ENCODE measurements around the gene WDR17.
"Not testable (repeated sequence)": the region's sequence is repeated elsewhere in the genome, so short reads cannot be mapped to it uniquely, and the experiment has no call there.

The WDR17 gene

GRCh38 chr4:176209535-176209934 is 143.9 kb downstream of the WDR17 start:
- no peak for DNase-seq (ENCODE audit: low read depth in 2 of 2)
- TF ChIP-seq, protein P1, sequence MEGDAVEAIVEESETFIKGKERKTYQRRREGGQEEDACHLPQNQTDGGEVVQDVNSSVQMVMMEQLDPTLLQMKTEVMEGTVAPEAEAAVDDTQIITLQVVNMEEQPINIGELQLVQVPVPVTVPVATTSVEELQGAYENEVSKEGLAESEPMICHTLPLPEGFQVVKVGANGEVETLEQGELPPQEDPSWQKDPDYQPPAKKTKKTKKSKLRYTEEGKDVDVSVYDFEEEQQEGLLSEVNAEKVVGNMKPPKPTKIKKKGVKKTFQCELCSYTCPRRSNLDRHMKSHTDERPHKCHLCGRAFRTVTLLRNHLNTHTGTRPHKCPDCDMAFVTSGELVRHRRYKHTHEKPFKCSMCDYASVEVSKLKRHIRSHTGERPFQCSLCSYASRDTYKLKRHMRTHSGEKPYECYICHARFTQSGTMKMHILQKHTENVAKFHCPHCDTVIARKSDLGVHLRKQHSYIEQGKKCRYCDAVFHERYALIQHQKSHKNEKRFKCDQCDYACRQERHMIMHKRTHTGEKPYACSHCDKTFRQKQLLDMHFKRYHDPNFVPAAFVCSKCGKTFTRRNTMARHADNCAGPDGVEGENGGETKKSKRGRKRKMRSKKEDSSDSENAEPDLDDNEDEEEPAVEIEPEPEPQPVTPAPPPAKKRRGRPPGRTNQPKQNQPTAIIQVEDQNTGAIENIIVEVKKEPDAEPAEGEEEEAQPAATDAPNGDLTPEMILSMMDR (IDR thresholded peaks at IDR 0.05; ENCODE audit: low read depth, low read length): no peak
- no peak overlapping the region for H3K4me3 ChIP-seq (replicated peaks in 1 of 2; ENCODE audit: low read depth in 2 of 2, low read length in 2 of 2)

DNA sequence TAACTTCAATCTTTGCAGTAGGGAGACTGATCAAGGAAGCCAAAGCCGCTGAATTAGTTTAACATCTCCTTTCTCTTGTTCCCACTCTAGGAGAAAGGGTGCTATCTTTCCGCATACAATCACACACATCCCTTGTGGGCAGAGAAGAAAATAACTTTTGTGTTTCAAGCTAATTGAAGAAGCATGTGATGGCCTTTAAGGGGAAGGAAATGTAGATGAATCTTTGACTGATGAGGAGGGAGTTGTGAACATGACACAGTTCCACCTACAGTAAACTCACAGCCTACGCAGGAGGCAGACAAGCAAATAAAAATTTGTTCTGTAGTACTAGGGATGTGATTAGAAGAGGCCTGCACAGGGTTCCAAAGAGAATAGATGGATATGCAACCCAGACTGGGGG is 144.5 kb downstream of the WDR17 start:
- no peak for DNase-seq (ENCODE audit: low read depth in 2 of 2)
- TF ChIP-seq, protein P1 (IDR thresholded peaks at IDR 0.05; ENCODE audit: low read depth, low read length): no peak
- no peak overlapping the region for H3K4me3 ChIP-seq (replicated peaks in 1 of 2; ENCODE audit: low read depth in 2 of 2, low read length in 2 of 2)

GRCh38 chr4:176210579-176211296 is 145.1 kb downstream of the WDR17 start:
- no peak for DNase-seq (ENCODE audit: low read depth in 2 of 2)
- TF ChIP-seq, protein P1 (IDR thresholded peaks at IDR 0.05; ENCODE audit: low read depth, low read length): no peak
- no peak overlapping the region for H3K4me3 ChIP-seq (replicated peaks in 1 of 2; ENCODE audit: low read depth in 2 of 2, low read length in 2 of 2)

DNA sequence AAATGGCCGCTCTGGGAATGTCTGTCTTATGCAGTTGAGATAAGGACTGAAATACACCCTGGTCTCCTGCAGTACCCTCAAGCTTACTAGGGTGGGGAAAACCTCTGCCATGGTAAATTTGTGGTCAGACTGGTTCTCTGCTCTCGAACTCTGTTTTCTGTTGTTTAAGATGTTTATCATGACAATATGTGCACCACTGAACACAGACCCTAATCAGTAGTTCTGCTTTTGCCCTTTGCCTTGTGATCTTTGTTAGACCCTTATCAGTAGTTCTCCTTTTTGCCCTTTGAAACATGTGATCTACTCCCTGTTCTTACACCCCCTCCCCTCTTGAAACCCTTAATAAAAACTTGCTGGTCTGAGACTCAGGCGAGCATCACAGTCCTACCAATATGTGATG is 146.7 kb downstream of the WDR17 start:
- DNase-seq (ENCODE audit: low read depth in 2 of 2); H3K4me3 ChIP-seq (replicated peaks in 1 of 2; ENCODE audit: low read depth in 2 of 2, low read length in 2 of 2): not testable (repeated sequence)

DNA sequence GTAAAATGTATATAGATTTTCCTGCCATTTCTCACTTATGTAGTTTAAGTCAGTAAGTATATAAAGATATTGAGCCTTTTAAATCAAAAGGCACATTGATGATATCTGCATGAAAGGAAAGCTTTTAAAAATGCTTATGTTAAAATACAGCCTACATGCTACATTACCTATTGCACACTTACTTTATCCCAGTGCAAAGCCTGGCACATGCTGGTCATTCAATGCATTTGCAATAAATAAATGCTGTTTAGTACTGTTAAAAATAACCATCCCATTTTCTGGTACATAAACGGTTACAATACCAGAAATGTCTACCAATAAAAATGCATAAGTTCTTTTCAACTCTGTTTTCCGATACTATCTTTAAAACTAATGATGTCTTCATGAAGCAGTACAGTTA is 151.9 kb downstream of the WDR17 start:
- TF ChIP-seq, protein P1 (IDR thresholded peaks at IDR 0.05; ENCODE audit: low read depth, low read length): no peak
- no peak overlapping the region for H3K4me3 ChIP-seq (replicated peaks in 1 of 2; ENCODE audit: low read depth in 2 of 2, low read length in 2 of 2)
- DNase-seq (ENCODE audit: low read depth in 2 of 2): no peak

GRCh38 chr4:176222149-176222548 is 156.5 kb downstream of the WDR17 start:
- TF ChIP-seq, protein P1 (IDR thresholded peaks at IDR 0.05; ENCODE audit: low read depth, low read length): no peak

DNA sequence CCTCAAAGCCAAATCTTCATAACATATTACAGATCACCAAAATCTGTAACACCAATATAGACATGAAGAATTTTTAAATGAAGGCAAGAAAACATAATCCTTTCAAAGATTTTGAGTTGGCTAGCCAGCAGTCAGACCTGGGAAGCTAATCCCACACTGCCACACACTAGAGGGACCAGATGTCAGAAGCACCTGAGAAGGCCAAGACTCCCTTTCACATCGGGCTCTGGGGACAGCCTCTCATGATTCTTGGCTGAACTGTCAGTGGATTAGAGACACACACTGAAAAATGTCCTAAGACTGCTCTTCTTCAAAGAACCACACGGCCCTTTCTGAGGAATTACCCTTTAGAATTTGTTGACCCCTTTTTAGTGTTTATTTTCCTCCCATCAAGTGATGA is 157.9 kb downstream of the WDR17 start:
- no peak overlapping the region for H3K4me3 ChIP-seq (replicated peaks in 1 of 2; ENCODE audit: low read depth in 2 of 2, low read length in 2 of 2)
- TF ChIP-seq, protein P1 (IDR thresholded peaks at IDR 0.05; ENCODE audit: low read depth, low read length): no peak
- no peak for DNase-seq (ENCODE audit: low read depth in 2 of 2)

More at GRCh38 chr4:176222149-176222548, 156.5 kb downstream of the WDR17 start:
- DNase-seq (ENCODE audit: low read depth in 2 of 2): no peak
- H3K4me3 ChIP-seq (replicated peaks in 1 of 2; ENCODE audit: low read depth in 2 of 2, low read length in 2 of 2): no peak overlapping the region
